Measurements from ENCODE around the gene IGFBP1.
"Not testable (repeated sequence)": the region's sequence is repeated elsewhere in the genome, so short reads cannot be mapped to it uniquely, and the experiment has no call there.

IGFBP1 gene

GRCh38 chr7:45938626-45939302 lies 50.5 kb downstream of the IGFBP1 start:
- DNase-seq (ENCODE audit: low read depth in 2 of 2): no peak

GRCh38 chr7:45939574-45939973 lies 51.3 kb downstream of the IGFBP1 start:
- no peak for DNase-seq (ENCODE audit: low read depth in 2 of 2)

- DNase-seq (ENCODE audit: low read depth in 2 of 2): not testable (repeated sequence)
Observed at GRCh38 chr7:45940237-45940781, 52.0 kb downstream of the IGFBP1 start.

- no peak for DNase-seq (ENCODE audit: low read depth in 2 of 2)
Observed at GRCh38 chr7:45940939-45941338, 52.7 kb downstream of the IGFBP1 start.
